Umbilical cord (tissue), 2 donors: ENCODE results near the gene SUSD6. TPM values are rescaled to one million over a fixed set of nuclear protein-coding genes. Genes with fewer than 3 reads are reported as not detected.
"Not testable (repeated sequence)": the region's sequence is repeated elsewhere in the genome, so short reads cannot be mapped to it uniquely, and the experiment has no call there.

Source experiments
- DNase-seq: peaks from one replicate; pipeline ENCODE4 v3.0.0-alpha.2; 2015; ENCODE audit warnings: low spot score
- total RNA-seq: library from RNA; depleted of rRNA; stranded (reverse); fragments of >200 nt; gene quantifications from one replicate; pipeline ENCODE4 v1.2.3, GENCODE V29; 2014; ENCODE audit warnings: low replicate concordance; ENCODE audit not compliant: insufficient read depth

The SUSD6 gene
- total RNA-seq, 1 donor from 2014 or later, result 16.6 TPM

DNA sequence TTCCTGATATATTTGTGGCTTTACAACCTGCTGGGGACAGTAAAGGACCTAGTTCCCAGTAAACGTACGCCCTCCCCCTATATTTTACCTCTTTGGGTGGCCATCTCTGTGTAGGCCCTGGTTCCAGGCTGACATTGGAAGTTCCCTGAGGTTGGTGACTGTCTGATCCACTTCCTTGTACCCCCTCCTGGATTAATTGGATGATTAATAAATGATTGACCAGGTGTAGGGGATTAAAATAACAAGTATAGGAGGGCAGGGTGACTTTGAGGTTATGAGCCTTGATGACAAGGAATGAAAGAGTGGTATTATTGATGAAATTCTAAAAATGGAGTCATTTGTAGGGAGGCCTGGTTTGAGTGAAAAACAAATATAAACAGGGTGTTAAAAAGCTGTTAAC is 9.6 kb downstream of the SUSD6 start:
- no peak for DNase-seq

DNA sequence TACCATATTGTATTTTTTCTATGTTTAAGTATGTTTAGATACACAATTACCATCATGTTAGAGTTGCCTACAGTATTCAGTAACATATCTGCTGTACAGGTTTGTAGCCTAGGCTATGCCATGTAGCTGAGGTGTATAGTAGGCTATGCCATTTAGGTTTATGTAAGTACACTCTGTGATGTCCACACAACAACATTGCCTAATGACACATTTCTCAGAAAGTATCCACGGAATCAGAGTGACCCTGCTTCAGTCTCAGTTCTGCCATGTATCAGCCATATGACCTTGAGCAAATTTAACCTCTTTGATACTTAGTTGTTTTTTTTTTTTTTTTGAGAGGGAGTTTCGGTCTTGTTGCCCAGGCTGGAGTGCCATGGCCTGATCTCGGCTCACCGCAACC is 12.7 kb downstream of the SUSD6 start:
- no peak for DNase-seq

GRCh38 chr14:69625299-69626131 is 14.1 kb downstream of the SUSD6 start:
- peak; percentile 63 for DNase-seq

- DNase-seq, result no peak
Observed at GRCh38 chr14:69626132-69626500, 14.7 kb downstream of the SUSD6 start.

- DNase-seq, result no peak
Observed at GRCh38 chr14:69629225-69630127, 18.1 kb downstream of the SUSD6 start.

- no peak for DNase-seq
Observed at GRCh38 chr14:69630360-69630759, 19.0 kb downstream of the SUSD6 start.

- no peak for DNase-seq
Observed at GRCh38 chr14:69631509-69631908, 20.1 kb downstream of the SUSD6 start.

DNA sequence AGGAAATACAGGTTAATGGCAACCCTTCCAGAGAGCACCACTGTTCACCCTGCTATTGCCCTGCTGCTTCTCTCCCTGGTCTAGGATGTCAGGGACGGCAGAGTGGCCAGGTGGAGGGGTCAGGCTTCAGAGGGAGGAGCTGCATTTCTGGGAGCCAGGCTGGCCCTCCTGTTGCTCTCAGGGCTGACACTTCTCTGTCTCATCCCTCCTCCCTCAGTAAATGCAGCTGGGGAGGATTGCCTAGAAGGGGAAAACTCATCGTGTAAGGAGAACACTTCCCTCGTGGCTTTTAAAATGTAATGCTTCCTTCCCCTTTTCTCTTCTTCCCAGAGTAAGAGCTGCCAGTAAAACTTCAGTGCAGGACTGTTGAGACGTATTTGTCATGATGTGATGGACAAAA is 20.8 kb downstream of the SUSD6 start:
- DNase-seq, result no peak

DNA sequence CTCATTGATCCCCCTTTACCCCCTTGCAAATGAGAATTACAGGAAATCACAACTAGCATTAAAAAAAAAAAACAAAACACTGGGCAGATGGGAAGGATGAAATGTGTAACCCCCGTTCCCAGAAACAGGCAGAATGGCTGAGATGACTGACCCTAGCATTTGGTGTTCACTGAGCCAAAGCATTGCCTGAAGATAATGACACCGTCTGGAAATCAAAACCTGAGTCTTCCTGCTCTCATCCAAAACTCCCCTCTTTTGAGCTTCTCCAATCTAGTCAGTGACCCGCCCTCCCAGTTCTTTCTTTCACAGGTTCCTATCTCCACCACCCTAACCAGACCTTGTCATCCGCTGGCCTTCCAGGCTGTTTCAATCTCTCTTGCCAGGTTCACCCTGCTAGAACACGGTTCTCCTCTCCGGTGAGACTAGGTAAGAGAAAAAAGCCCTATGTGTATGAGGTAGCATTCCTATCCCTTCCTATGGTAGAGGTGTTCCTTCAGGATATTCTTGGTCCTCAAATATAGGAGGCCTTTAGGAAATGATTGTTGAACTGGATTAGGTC is 21.3 kb downstream of the SUSD6 start:
- DNase-seq, result no peak

DNA sequence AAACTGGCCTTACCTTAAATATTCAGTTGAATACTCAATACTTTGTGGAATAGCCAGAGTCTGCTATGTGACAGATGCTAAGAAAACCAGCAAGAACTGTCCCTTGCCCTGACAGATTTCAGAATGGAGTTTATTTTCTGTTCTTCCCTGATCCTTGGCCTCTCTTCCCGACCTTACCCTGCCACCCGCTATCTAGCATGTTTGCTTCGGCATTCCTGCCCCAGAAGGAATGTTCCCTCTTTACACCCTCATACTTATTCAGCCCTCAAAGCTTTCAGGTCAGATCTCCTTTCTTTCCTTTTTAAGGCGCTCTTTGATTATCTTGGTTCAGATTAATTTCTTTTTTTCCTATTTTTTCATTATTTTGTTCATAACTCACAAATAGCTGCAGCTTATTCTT is 21.8 kb downstream of the SUSD6 start:
- no peak for DNase-seq

DNA sequence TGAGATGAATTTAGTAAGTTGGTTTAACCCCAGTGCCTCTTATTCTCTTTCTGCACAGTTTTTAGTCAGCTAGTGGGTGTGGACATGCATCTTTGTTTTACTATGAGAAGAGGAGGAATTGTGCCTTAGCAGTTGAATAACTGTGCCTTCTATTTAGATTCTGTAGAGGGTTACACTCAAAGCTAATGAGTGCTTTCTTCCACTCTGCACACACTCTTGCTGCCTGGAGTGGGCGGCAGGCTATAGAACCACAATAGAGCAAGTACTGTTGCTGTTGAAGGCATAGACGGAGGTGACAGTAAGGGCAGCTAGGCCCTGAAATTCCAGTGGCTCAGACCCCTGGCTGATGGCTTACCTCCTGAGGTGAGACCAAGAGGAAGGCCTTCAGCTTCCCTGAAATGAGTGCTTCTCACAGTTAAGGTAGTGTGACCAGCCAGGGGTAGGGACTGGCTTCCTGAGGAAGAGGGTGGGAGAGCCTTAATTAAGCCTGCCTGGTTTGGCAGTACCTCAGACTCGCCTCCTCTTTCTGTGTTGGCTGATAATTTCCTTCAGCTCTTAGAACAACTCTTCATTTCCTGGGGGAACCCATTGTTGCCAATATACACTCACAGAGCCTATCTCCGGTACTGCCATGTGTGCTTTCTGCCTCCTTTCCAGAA is 24.7 kb downstream of the SUSD6 start:
- no peak for DNase-seq

DNA sequence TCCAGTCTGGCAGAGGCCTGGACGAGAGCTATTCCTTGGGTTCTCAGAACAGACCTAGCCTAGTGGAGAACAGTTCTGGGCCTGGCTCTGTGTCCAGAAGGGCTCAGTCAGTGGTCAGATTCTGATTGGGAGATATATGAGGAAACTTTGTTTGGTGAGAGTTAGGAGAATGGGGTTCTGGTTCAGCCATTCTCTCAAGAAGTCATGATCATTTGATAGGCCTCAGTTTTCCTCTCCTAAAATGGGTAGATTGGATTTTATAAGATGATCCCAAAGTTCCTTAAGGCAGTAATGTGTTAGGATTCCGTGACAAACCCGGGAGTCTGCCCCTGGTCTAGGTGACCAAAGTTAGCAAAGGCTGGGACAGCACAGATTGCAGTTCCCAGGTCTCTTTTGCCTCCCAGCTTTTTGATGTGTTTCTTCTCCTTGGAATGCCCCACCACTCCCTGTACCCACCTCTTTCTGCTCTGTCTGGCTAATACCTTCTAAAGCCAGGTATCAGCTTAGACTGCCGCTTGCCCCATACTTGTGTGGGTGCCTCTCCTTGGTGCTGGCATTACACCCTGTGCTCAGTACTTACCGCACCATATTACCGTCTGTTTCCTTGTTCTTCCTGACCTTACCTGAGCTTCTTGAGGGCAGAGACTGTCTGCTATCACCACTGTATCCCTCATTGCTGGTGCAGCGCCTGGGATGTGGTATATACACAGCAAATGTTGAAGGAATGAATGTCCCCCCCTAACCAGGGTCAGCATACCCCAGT is 25.5 kb downstream of the SUSD6 start:
- no peak for DNase-seq

GRCh38 chr14:69637503-69638031 is 26.2 kb downstream of the SUSD6 start:
- DNase-seq, result no peak

- no peak for DNase-seq
Observed at GRCh38 chr14:69640931-69641330, 29.5 kb downstream of the SUSD6 start.

- not testable (repeated sequence) for DNase-seq
Observed at GRCh38 chr14:69642212-69642793, 30.9 kb downstream of the SUSD6 start.

- DNase-seq, result no peak
Observed at GRCh38 chr14:69643430-69644200, 32.2 kb downstream of the SUSD6 start.

- no peak for DNase-seq
Observed at GRCh38 chr14:69644814-69645213, 33.4 kb downstream of the SUSD6 start.

GRCh38 chr14:69647213-69647612 is 35.8 kb downstream of the SUSD6 start:
- no peak for DNase-seq

- not testable (repeated sequence) for DNase-seq
Observed at GRCh38 chr14:69647642-69648041, 36.2 kb downstream of the SUSD6 start.
